Smooth muscle cell (in vitro differentiated cells): ENCODE data around the gene SOD2. TPM values are rescaled to one million over a fixed set of nuclear protein-coding genes. Genes with fewer than 3 reads are reported as not detected.

ENCODE experiments used
- DNase-seq: peaks from one replicate; lab custom pipeline; 2025; ENCODE audit not compliant: unreplicated experiment; lab: John Stamatoyannopoulos, UW
- H2AFZ ChIP-seq: fragments of 200-600 bp; sonication (generic); 2 replicates; pipeline ENCODE4 v1.6.0; 2016; ENCODE audit warnings: antibody characterized with exemption, low read depth, mild to moderate bottlenecking
- H3F3A ChIP-seq: fragments of 200-600 bp; sonication (generic); 2 replicates; pipeline ENCODE4 v1.6.0; 2017; ENCODE audit warnings: antibody characterized with exemption, low read depth
- H3K27ac ChIP-seq: fragments of 200-600 bp; sonication (generic); 2 replicates; pipeline ENCODE4 v1.5.1; 2016; ENCODE audit warnings: low read depth, mild to moderate bottlenecking
- H3K27me3 ChIP-seq: fragments of 200-600 bp; sonication (generic); 2 replicates; pipeline ENCODE4 v1.6.1; 2016; ENCODE audit warnings: low read depth, mild to moderate bottlenecking
- H3K36me3 ChIP-seq: fragments of 200-600 bp; sonication (generic); 2 replicates; pipeline ENCODE4 v1.5.1; 2016; ENCODE audit warnings: low read depth
- H3K4me1 ChIP-seq: fragments of 200-600 bp; sonication (generic); 2 replicates; pipeline ENCODE4 v1.5.1; 2016; ENCODE audit warnings: low read depth
- H3K4me2 ChIP-seq: fragments of 200-600 bp; sonication (generic); 2 replicates; pipeline ENCODE4 v1.6.0; 2016; ENCODE audit warnings: mild to moderate bottlenecking
- H3K4me3 ChIP-seq: fragments of 200-600 bp; sonication (generic); 2 replicates; pipeline ENCODE4 v1.5.1; 2016; ENCODE audit warnings: mild to moderate bottlenecking
- H3K79me2 ChIP-seq: fragments of 200-600 bp; sonication (generic); 2 replicates; pipeline ENCODE4 v1.6.0; 2016; ENCODE audit warnings: low read depth, mild to moderate bottlenecking
- H3K9ac ChIP-seq: fragments of 200-600 bp; sonication (generic); 2 replicates; pipeline ENCODE4 v1.6.0; 2016; ENCODE audit warnings: low read depth
- H3K9me3 ChIP-seq: fragments of 200-600 bp; sonication (generic); replicated peaks from 2 replicates; pipeline ENCODE4 v1.5.1; 2016; ENCODE audit warnings: low read depth
- H4K20me1 ChIP-seq: fragments of 200-600 bp; sonication (generic); 2 replicates; pipeline ENCODE4 v1.6.0; 2016; ENCODE audit warnings: low read depth
- CTCF ChIP-seq: fragments of 200-600 bp; sonication (generic); IDR thresholded peaks from 2 replicates; pipeline ENCODE4 v1.5.1; 2017; ENCODE audit warnings: borderline replicate concordance, mild to moderate bottlenecking, antibody characterized with exemption; ENCODE audit not compliant: insufficient read depth, poor library complexity, severe bottlenecking
- WGBS: methylation state at CpG from one replicate; pipeline ENCODE4 v1.1.7; 2016; ENCODE audit warnings: low lambda C conversion rate; 5-methylcytosine and 5-hydroxymethylcytosine counted together
- polyA plus RNA-seq: library from polyadenylated mRNA; unstranded; fragments of >200 nt; fragmentation: Nextera tagmentation; extraction: Ambion mirVana; gene quantifications from 2 replicates; pipeline ENCODE4 v1.2.1, GENCODE V29; 2016
- total RNA-seq: library from RNA; depleted of rRNA; stranded (reverse); fragments of >200 nt; gene quantifications from 2 replicates; pipeline ENCODE4 v1.2.3, GENCODE V29; 2014

SOD2 gene
- total and polyA plus RNA-seq, 2 experiments from 2014 or later = 53.2 to 69.4 TPM

- Histone ChIP-seq H3K36me3 (no peaks in the 10 kb centered on the region), H3F3A (peaks cover 8% of the 10 kb centered on the region), H3K4me1 (peaks cover 11% of the 10 kb centered on the region), H3K4me2 (peak overlapping the region; percentile 42), H4K20me1 (peaks cover 4% of the 10 kb centered on the region), H3K27me3 (no peaks in the 10 kb centered on the region), H3K79me2 (peaks cover 8% of the 10 kb centered on the region), H2AFZ (no peak overlapping the region), H3K9ac (peak overlapping the region; percentile 47), H3K27ac (peak overlapping the region; percentile 75), H3K9me3 (no peaks in the 10 kb centered on the region), H3K4me3 (no peak overlapping the region)
- TF ChIP-seq CTCF = no peak
- 60% methylated on average over 5 of the region's 5 CpGs for WGBS
- DNase-seq = no peak
These were observed 23.4 kb upstream of the SOD2 start for GRCh38 chr6:159716247-159717096.

GRCh38 chr6:159715605-159716004 is 22.6 kb upstream of the SOD2 start:
- TF ChIP-seq CTCF = no peak
- H3K79me2 ChIP-seq = peaks cover 8% of the 10 kb centered on the region
- peak overlapping the region; percentile 75 for H3K27ac ChIP-seq
- no peak overlapping the region for H3K4me3 ChIP-seq
- DNase-seq = no peak
- H3F3A ChIP-seq = peaks cover 8% of the 10 kb centered on the region
- H3K9ac ChIP-seq = no peak overlapping the region
- WGBS = 100% methylated on average over 3 of the region's 3 CpGs
- no peaks in the 10 kb centered on the region for H3K36me3 ChIP-seq
- H3K27me3 ChIP-seq = no peaks in the 10 kb centered on the region
- no peak overlapping the region for H2AFZ ChIP-seq
- H4K20me1 ChIP-seq = peaks cover 4% of the 10 kb centered on the region
- H3K4me1 ChIP-seq = peaks cover 11% of the 10 kb centered on the region
- no peaks in the 10 kb centered on the region for H3K9me3 ChIP-seq
- no peak overlapping the region for H3K4me2 ChIP-seq

GRCh38 chr6:159715166-159715565 is 22.1 kb upstream of the SOD2 start:
- Histone ChIP-seq H3K9ac (no peak overlapping the region), H3K27me3 (no peaks in the 10 kb centered on the region), H3K4me1 (peaks cover 11% of the 10 kb centered on the region), H3F3A (peaks cover 8% of the 10 kb centered on the region), H2AFZ (no peak overlapping the region), H3K36me3 (no peaks in the 10 kb centered on the region), H3K79me2 (peaks cover 6% of the 10 kb centered on the region), H3K27ac (peak overlapping the region; percentile 75), H3K4me2 (no peak overlapping the region), H4K20me1 (peaks cover under 1% of the 10 kb centered on the region), H3K4me3 (no peak overlapping the region), H3K9me3 (no peaks in the 10 kb centered on the region)
- no peak for TF ChIP-seq CTCF
- DNase-seq = no peak
- WGBS = 77% methylated on average over 3 of the region's 3 CpGs
